ENCODE results near the gene SIAH3. TPM values are rescaled to one million over a fixed set of nuclear protein-coding genes. Genes with fewer than 3 reads are reported as not detected.

Gene SIAH3
- total RNA-seq, 1 donor from 2014 or later: not detected

DNA sequence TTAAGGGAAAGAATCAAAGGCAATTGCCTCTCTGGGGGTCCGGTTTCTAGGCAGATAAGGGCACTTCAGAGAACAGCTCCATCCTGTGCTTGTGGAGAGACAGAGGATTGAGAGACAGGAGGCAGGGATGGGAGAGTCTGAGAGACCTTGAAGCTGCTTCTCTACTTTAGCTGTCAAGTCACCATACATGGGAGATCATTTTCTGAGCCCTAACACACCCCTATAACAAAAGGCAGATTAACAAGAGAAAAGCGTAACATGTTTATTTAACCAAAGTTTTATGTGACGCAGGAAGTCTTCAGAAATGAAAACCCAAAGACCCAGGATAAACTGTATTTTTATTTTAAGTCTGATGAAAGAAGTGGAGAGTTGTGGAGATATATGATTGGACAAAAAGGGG lies 101.0 kb downstream of the SIAH3 start:
- Histone ChIP-seq H3K36me3 (ENCODE audit: control insufficient read depth, insufficient read depth, low read length) (no peaks in the 10 kb centered on the region), H3K4me3 (ENCODE audit: low read depth, low read length) (no peak overlapping the region), H3K27me3 (ENCODE audit: control insufficient read depth, insufficient read depth, low read length) (peaks cover 2% of the 10 kb centered on the region)
- FAIRE-seq: no peak
- no peak for DNase-seq (ENCODE audit: low read depth)
- TF ChIP-seq, protein P1, sequence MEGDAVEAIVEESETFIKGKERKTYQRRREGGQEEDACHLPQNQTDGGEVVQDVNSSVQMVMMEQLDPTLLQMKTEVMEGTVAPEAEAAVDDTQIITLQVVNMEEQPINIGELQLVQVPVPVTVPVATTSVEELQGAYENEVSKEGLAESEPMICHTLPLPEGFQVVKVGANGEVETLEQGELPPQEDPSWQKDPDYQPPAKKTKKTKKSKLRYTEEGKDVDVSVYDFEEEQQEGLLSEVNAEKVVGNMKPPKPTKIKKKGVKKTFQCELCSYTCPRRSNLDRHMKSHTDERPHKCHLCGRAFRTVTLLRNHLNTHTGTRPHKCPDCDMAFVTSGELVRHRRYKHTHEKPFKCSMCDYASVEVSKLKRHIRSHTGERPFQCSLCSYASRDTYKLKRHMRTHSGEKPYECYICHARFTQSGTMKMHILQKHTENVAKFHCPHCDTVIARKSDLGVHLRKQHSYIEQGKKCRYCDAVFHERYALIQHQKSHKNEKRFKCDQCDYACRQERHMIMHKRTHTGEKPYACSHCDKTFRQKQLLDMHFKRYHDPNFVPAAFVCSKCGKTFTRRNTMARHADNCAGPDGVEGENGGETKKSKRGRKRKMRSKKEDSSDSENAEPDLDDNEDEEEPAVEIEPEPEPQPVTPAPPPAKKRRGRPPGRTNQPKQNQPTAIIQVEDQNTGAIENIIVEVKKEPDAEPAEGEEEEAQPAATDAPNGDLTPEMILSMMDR (IDR thresholded peaks at IDR 0.05; ENCODE audit: insufficient read depth, low read length, severe bottlenecking): no peak

DNA sequence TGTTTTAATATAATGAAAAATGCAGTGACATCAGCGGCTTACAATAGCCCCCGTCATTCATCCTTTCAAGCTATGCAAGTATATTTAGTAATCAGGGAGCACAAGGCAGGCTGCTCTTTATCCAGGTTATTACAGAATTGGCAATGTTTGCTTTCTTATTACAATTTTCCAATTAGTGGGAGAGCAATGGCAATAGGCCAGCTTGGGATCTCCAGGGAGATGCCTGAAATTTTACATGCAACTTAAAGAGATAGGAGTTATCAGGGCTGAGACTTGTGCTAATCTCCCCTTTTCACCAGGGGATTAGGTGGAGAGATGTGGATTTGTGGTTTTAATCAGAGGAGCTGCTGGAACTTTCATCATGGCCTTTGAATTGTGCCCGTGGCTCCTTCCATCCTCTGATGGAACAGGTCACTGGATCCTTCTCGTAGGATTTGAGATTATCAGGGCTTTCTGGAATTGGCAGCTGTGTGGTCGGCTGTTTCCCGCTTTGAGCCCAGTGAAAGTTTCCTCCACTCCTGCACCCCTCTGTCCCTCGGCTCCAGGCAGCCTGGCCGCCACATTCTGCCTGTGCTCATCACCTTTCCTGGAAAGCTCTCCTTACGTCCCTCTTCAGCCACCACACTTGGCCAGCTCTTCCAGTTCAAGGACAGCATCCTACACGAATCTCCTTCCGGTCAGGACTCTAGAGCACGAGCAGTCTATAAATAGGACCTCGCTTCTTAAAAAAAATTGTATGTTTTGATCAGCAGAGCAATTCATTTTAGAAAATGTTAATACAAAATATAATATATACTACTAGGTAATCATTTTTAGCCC lies 102.4 kb downstream of the SIAH3 start:
- TF ChIP-seq, protein P1 (IDR thresholded peaks at IDR 0.05; ENCODE audit: insufficient read depth, low read length, severe bottlenecking): no peak
- FAIRE-seq (no peak), DNase-seq (ENCODE audit: low read depth) (no peak)
- H3K4me3 ChIP-seq (ENCODE audit: low read depth, low read length): no peak overlapping the region
- H3K36me3 ChIP-seq (ENCODE audit: control insufficient read depth, insufficient read depth, low read length): no peaks in the 10 kb centered on the region
- peaks cover 2% of the 10 kb centered on the region for H3K27me3 ChIP-seq (ENCODE audit: control insufficient read depth, insufficient read depth, low read length)

DNA sequence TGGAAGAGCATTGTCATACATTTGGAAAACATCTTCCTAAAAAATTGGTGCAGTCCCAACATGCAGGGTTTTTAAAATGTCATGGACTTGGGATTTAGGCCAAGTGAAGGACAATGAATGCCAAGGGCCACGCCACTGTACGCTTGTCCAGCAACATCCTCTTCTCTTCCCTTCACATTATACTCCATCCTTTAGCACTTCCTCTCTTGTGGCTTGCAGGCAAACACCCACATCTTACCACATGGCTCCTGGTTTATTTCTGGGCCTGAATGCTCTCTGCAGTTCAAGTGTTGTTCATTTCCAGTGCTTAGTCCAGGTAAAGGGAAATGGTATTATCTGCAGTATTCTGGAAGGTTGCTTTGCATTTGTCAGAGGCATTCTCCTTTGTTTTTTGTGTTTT lies 104.5 kb downstream of the SIAH3 start:
- TF ChIP-seq, protein P1 (IDR thresholded peaks at IDR 0.05; ENCODE audit: insufficient read depth, low read length, severe bottlenecking): no peak
- FAIRE-seq (peak; percentile 84), DNase-seq (ENCODE audit: low read depth) (no peak)
- Histone ChIP-seq H3K4me3 (ENCODE audit: low read depth, low read length) (no peak overlapping the region), H3K27me3 (ENCODE audit: control insufficient read depth, insufficient read depth, low read length) (peaks cover 2% of the 10 kb centered on the region), H3K36me3 (ENCODE audit: control insufficient read depth, insufficient read depth, low read length) (no peaks in the 10 kb centered on the region)

DNA sequence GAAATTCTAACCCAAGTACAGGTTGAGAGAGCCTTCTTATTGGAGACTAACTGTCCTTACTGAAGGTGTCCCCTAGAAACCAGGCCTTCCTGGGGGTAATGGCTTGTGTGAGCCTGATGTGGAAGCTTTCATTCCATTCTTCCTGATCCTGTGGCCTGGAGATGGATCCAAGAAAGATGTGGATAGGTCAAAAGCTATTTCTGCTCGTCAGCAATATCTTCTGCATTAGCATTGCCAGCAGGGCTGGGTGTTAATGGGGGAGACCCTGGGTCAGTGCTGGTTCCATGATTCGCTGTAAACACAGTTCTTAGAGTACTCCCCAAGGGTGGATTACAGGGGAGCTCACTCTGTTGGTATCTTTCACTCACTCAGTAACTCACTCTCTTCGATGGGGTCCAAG lies 106.6 kb downstream of the SIAH3 start:
- TF ChIP-seq, protein P1 (IDR thresholded peaks at IDR 0.05; ENCODE audit: insufficient read depth, low read length, severe bottlenecking): no peak
- H3K4me3 ChIP-seq (ENCODE audit: low read depth, low read length): no peak overlapping the region
- H3K36me3 ChIP-seq (ENCODE audit: control insufficient read depth, insufficient read depth, low read length): no peaks in the 10 kb centered on the region
- FAIRE-seq (peak; percentile 13), DNase-seq (ENCODE audit: low read depth) (no peak)
- H3K27me3 ChIP-seq (ENCODE audit: control insufficient read depth, insufficient read depth, low read length): peaks cover 2% of the 10 kb centered on the region

DNA sequence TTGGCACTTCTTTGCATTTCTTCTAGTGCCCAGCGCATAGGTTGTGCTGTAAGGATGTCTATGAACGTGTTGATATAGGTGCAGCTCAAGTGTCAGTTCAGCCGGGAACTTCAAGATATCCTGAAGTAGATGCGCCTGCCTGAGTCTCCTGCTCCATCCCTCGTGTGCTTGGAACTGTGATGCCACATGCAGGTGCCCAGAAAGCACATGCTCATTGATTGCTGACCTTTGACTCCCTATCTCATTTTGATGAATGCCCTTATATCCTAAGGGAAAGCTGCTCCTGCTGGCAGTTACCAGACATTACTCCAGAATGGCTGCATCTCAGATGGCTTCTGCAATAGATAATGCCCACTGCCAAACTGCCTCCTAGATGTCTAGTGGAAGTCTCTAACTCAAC lies 108.6 kb downstream of the SIAH3 start:
- Histone ChIP-seq H3K27me3 (ENCODE audit: control insufficient read depth, insufficient read depth, low read length) (no peaks in the 10 kb centered on the region), H3K4me3 (ENCODE audit: low read depth, low read length) (no peak overlapping the region), H3K36me3 (ENCODE audit: control insufficient read depth, insufficient read depth, low read length) (no peaks in the 10 kb centered on the region)
- FAIRE-seq (no peak), DNase-seq (ENCODE audit: low read depth) (no peak)
- TF ChIP-seq, protein P1 (IDR thresholded peaks at IDR 0.05; ENCODE audit: insufficient read depth, low read length, severe bottlenecking): no peak
